Skeletal muscle tissue (tissue), 4 donors: Measurements from ENCODE around the gene DYNLRB2. TPM values are rescaled to one million over a fixed set of nuclear protein-coding genes. Genes with fewer than 3 reads are reported as not detected.

ENCODE experiments used
- H3K27ac ChIP-seq: one replicate; pipeline ENCODE4 v1.7.0; 2013; ENCODE audit warnings: mild to moderate bottlenecking, low read depth, low read length, inconsistent platforms
- H3K27me3 ChIP-seq, 3 donors: one replicate each; pipeline ENCODE4 v1.7.0; 2013; ENCODE audit warnings: low read length in 3 of 3; ENCODE audit not compliant: control insufficient read depth in 3 of 3, insufficient read depth in 3 of 3
- H3K36me3 ChIP-seq, 3 donors: one replicate each; pipeline ENCODE4 v1.7.0; 2013; ENCODE audit warnings: low read length in 3 of 3; ENCODE audit not compliant: control insufficient read depth in 3 of 3, insufficient read depth in 3 of 3
- H3K4me1 ChIP-seq, 3 donors: one replicate each; pipeline ENCODE4 v1.7.0; 2013; ENCODE audit warnings: low read length in 3 of 3, mild to moderate bottlenecking in 3 of 3; ENCODE audit not compliant: control insufficient read depth in 3 of 3, insufficient read depth in 3 of 3
- H3K4me3 ChIP-seq, 3 donors: one replicate each; pipeline ENCODE4 v1.7.0; 2013; ENCODE audit warnings: low read length in 3 of 3
- H3K9ac ChIP-seq, 3 donors: one replicate each; pipeline ENCODE4 v1.7.0; 2013; ENCODE audit warnings: low read length in 3 of 3, mild to moderate bottlenecking in 3 of 3, moderate library complexity in 2 of 3, low read depth in 1 of 3
- H3K9me3 ChIP-seq, 3 donors: one replicate each; pipeline ENCODE4 v1.7.0; 2013; ENCODE audit warnings: low read length in 3 of 3; ENCODE audit not compliant: control insufficient read depth in 3 of 3
- total RNA-seq: library from RNA; depleted of rRNA; stranded (reverse); fragments of >200 nt; gene quantifications from one replicate; pipeline ENCODE4 v1.2.3, GENCODE V29; 2014
- donor health status: Osteomylitis.

The DYNLRB2 gene
- total RNA-seq, 1 donor from 2014 or later: 2.1 TPM

GRCh38 chr16:80569440-80570105 lies 28.8 kb downstream of the DYNLRB2 start:
- no peak overlapping the region for H3K4me3 ChIP-seq
- peaks cover 0 to 13% (median 4%) of the 10 kb centered on the region in 3 donors for H3K27me3 ChIP-seq
- H3K27ac ChIP-seq: no peak overlapping the region
- no peak overlapping the region for H3K9ac ChIP-seq
- no peaks in the 10 kb centered on the region for H3K4me1 ChIP-seq
- no peaks in the 10 kb centered on the region for H3K36me3 ChIP-seq
- H3K9me3 ChIP-seq: no peaks in the 10 kb centered on the region

DNA sequence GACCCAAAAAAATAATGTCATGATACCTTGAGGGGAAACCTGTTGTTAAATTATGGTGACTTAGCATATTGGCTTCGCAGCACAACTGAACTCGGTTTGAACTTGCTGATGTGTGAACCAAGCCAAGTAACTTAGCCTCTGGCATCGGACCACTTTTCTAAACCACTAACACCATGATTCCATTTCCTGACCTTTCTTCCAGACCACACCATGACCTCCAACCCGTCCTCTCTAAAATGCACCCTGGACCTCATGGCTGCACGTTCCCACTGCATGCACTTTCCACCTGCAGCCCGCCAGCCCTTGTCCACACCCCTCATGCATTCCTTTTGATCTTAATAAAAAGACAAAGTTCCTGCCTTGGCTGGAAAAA lies 29.3 kb downstream of the DYNLRB2 start:
- H3K4me3 ChIP-seq: no peak overlapping the region
- H3K4me1 ChIP-seq: no peaks in the 10 kb centered on the region
- peaks cover 0 to 13% (median 4%) of the 10 kb centered on the region in 3 donors for H3K27me3 ChIP-seq
- H3K36me3 ChIP-seq: no peaks in the 10 kb centered on the region
- no peak overlapping the region for H3K9ac ChIP-seq
- no peaks in the 10 kb centered on the region for H3K9me3 ChIP-seq
- H3K27ac ChIP-seq: no peak overlapping the region

- Histone ChIP-seq H3K27ac (no peak overlapping the region), H3K4me3 (no peak overlapping the region), H3K36me3 (no peaks in the 10 kb centered on the region), H3K9me3 (no peaks in the 10 kb centered on the region), H3K9ac (no peak overlapping the region), H3K27me3 (peaks cover 0 to 8% (median 4%) of the 10 kb centered on the region in 3 donors), H3K4me1 (no peaks in the 10 kb centered on the region)
Measured at GRCh38 chr16:80573700-80574120, 32.9 kb downstream of the DYNLRB2 start.

DNA sequence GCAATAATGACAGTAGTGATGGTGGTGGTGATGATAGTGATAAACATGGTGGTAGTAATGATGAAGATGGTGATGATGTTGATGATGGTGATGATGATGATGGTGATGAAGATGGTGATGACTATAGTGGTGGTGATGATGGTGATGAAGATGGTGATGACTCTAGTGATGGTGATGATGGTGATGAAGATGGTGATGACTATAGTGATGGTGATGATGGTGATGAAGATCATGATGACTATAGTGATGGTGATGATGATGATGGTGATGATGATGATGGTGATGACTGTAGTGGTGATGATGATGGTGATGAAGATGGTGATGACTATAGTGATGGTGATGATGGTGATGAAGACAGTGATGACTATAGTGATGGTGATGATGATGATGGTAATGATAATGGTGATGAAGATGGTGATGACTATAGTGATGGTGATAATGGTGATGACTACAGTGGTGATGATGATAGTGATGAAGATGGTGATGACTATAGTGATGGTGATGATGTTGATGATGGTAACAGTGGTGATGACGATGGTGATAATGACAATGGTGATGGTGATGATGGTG lies 35.6 kb downstream of the DYNLRB2 start:
- no peak overlapping the region for H3K27ac ChIP-seq
- H3K4me1 ChIP-seq: no peaks in the 10 kb centered on the region
- H3K36me3 ChIP-seq: no peaks in the 10 kb centered on the region
- H3K9me3 ChIP-seq: no peaks in the 10 kb centered on the region
- H3K9ac ChIP-seq: no peak overlapping the region
- no peak overlapping the region for H3K4me3 ChIP-seq
- H3K27me3 ChIP-seq: peaks cover 0 to 4% (median 3%) of the 10 kb centered on the region in 3 donors

DNA sequence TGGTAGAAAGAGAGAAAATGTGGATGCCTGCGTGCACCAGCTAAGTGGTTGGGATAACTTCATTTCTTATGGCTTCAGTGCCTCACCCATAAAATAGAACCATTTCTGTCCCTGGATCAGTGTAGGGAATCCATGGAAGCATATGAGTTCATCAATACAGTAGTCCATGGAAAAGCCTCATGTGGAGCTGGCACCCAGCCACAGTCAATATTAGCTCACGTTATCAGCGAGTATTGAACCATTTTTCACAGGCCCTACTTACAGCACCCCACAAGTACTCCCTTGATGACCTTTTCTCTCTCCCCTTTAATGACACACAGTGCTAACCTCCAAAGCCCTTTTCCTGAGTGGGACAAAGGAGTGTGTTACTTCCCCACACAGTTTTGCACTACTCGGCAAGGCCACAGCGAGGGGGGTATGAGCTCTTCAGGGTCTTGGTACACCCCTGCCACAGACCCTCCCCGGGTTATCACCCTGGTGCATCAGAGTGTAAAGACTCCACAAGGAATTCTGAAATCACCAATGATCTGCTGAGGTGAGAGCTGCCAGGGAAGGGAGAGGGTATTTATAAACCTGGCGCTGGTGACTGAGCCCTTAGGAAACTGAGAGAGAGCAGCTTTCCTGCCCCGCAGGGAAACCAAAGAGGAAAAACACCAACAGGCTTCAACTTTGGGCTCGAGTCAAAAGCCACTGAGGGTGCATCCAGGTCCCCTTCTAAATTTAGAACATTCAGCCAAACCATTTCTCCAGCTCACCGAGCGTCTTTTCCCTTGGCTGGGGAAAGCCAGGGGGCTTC lies 36.9 kb downstream of the DYNLRB2 start:
- no peaks in the 10 kb centered on the region for H3K4me1 ChIP-seq
- no peak overlapping the region for H3K9ac ChIP-seq
- H3K27me3 ChIP-seq: peaks cover 0 to 4% (median 0%) of the 10 kb centered on the region in 3 donors
- H3K4me3 ChIP-seq: no peak overlapping the region
- H3K36me3 ChIP-seq: no peaks in the 10 kb centered on the region
- no peak overlapping the region for H3K27ac ChIP-seq
- H3K9me3 ChIP-seq: no peaks in the 10 kb centered on the region

GRCh38 chr16:80580109-80580832 lies 39.5 kb downstream of the DYNLRB2 start:
- no peak overlapping the region for H3K4me3 ChIP-seq

DNA sequence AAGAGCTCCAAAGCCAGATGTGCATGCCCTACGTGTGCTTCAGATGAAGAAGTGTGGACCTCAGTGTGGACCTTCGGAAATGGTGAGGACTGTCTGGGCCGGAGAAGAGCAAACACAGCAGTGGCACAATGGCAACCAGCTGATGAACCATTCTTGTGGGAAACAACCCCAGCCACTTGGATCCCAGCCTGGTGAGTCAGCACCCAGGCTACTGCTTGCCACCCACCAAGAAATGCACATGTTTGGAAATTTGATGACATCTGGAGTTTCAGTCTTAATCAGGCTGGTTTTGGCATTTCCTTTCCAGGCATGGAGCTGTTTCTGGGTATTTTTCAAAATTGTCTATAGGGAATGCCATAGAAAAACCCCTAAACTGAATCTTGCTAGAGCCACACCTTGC lies 42.7 kb downstream of the DYNLRB2 start:
- Histone ChIP-seq H3K9ac (no peak overlapping the region), H3K4me1 (no peaks in the 10 kb centered on the region), H3K36me3 (no peaks in the 10 kb centered on the region), H3K4me3 (no peak overlapping the region), H3K27me3 (no peaks in the 10 kb centered on the region), H3K27ac (no peak overlapping the region), H3K9me3 (no peaks in the 10 kb centered on the region)

More at GRCh38 chr16:80580109-80580832, 39.5 kb downstream of the DYNLRB2 start:
- no peaks in the 10 kb centered on the region for H3K4me1 ChIP-seq
- no peak overlapping the region for H3K27ac ChIP-seq
- no peak overlapping the region for H3K9ac ChIP-seq
- H3K27me3 ChIP-seq: no peaks in the 10 kb centered on the region
- no peaks in the 10 kb centered on the region for H3K9me3 ChIP-seq
- no peaks in the 10 kb centered on the region for H3K36me3 ChIP-seq

DNA sequence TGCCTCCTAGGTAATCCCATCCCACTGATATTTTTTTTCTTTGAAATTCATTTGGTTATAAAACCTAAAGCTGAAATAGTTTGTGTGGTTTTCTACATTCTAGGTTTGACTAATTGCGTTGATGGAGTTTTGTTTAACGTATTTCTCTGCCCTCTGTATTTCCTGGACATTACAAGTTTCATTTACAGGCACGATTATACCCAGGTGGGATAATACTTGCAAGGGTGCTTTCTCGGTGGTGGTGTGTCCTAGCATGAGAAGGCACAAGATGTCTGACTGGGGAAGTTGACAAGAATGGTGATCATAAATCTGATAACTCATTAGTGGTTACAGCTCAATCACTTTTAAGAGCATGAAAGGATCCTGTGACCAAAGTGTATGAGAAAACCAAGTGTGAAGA lies 45.0 kb downstream of the DYNLRB2 start:
- H3K27me3 ChIP-seq: no peaks in the 10 kb centered on the region
- H3K27ac ChIP-seq: no peak overlapping the region
- no peak overlapping the region for H3K9ac ChIP-seq
- H3K9me3 ChIP-seq: no peaks in the 10 kb centered on the region
- no peak overlapping the region for H3K4me3 ChIP-seq
- no peaks in the 10 kb centered on the region for H3K36me3 ChIP-seq
- no peaks in the 10 kb centered on the region for H3K4me1 ChIP-seq

GRCh38 chr16:80586476-80586875 lies 45.7 kb downstream of the DYNLRB2 start:
- Histone ChIP-seq H3K27me3 (no peaks in the 10 kb centered on the region), H3K9ac (no peak overlapping the region), H3K4me1 (no peaks in the 10 kb centered on the region), H3K36me3 (no peaks in the 10 kb centered on the region), H3K4me3 (no peak overlapping the region), H3K9me3 (no peaks in the 10 kb centered on the region), H3K27ac (no peak overlapping the region)
